ENCODE measurements around the gene NBPF12.
A peak's percentile ranks its signal among the peaks of the same experiment; 100 is the strongest.
"Not testable (repeated sequence)": the region's sequence is repeated elsewhere in the genome, so short reads cannot be mapped to it uniquely, and the experiment has no call there.

Gene NBPF12

GRCh38 chr1:146987502-146987901, 49.4 kb downstream of the NBPF12 start:
- not testable (repeated sequence) for ATAC-seq (ENCODE audit: insufficient read depth, low read depth); H4K20me1 ChIP-seq (ENCODE audit: insufficient read depth, low read length); H3K79me2 ChIP-seq (ENCODE audit: insufficient read depth, low read length); H3K27me3 ChIP-seq (ENCODE audit: insufficient read depth, low read length, poor library complexity); H2AFZ ChIP-seq (ENCODE audit: low read depth, low read length); H3K4me1 ChIP-seq (ENCODE audit: insufficient read depth, low read length); DNase-seq; H3K4me2 ChIP-seq (ENCODE audit: insufficient read depth, low read length); H3K27ac ChIP-seq (ENCODE audit: low read length); H3K9me3 ChIP-seq (ENCODE audit: insufficient read depth, low read length, severe bottlenecking); H3K4me3 ChIP-seq (ENCODE audit: low read depth in 1 of 2, low read length in 2 of 2); H3K9ac ChIP-seq (ENCODE audit: low read depth, low read length)
- H3K36me3 ChIP-seq (ENCODE audit: insufficient read depth, low read length) = peaks cover 12% of the 10 kb centered on the region

- not testable (repeated sequence) for H3K4me2 ChIP-seq (ENCODE audit: insufficient read depth, low read length); H3K9me3 ChIP-seq (ENCODE audit: insufficient read depth, low read length, severe bottlenecking); H3K79me2 ChIP-seq (ENCODE audit: insufficient read depth, low read length); H3K4me3 ChIP-seq (ENCODE audit: low read depth in 1 of 2, low read length in 2 of 2); H2AFZ ChIP-seq (ENCODE audit: low read depth, low read length); H3K27me3 ChIP-seq (ENCODE audit: insufficient read depth, low read length, poor library complexity); DNase-seq; H3K4me1 ChIP-seq (ENCODE audit: insufficient read depth, low read length); H3K27ac ChIP-seq (ENCODE audit: low read length); H4K20me1 ChIP-seq (ENCODE audit: insufficient read depth, low read length); H3K9ac ChIP-seq (ENCODE audit: low read depth, low read length); ATAC-seq (ENCODE audit: insufficient read depth, low read depth)
- peaks cover 11% of the 10 kb centered on the region for H3K36me3 ChIP-seq (ENCODE audit: insufficient read depth, low read length)
Measured at GRCh38 chr1:146989455-146989854, 51.3 kb downstream of the NBPF12 start.

- H3K4me1 ChIP-seq (ENCODE audit: insufficient read depth, low read length); H3K27me3 ChIP-seq (ENCODE audit: insufficient read depth, low read length, poor library complexity); H3K36me3 ChIP-seq (ENCODE audit: insufficient read depth, low read length); H3K79me2 ChIP-seq (ENCODE audit: insufficient read depth, low read length); H3K4me3 ChIP-seq (ENCODE audit: low read depth in 1 of 2, low read length in 2 of 2); DNase-seq; H3K9ac ChIP-seq (ENCODE audit: low read depth, low read length); H2AFZ ChIP-seq (ENCODE audit: low read depth, low read length); ATAC-seq (ENCODE audit: insufficient read depth, low read depth); H3K9me3 ChIP-seq (ENCODE audit: insufficient read depth, low read length, severe bottlenecking); H4K20me1 ChIP-seq (ENCODE audit: insufficient read depth, low read length); H3K27ac ChIP-seq (ENCODE audit: low read length); H3K4me2 ChIP-seq (ENCODE audit: insufficient read depth, low read length): not testable (repeated sequence)
Measured at GRCh38 chr1:147008495-147008894, 70.4 kb downstream of the NBPF12 start.

- H2AFZ ChIP-seq (ENCODE audit: low read depth, low read length); H4K20me1 ChIP-seq (ENCODE audit: insufficient read depth, low read length); H3K9me3 ChIP-seq (ENCODE audit: insufficient read depth, low read length, severe bottlenecking); DNase-seq; H3K9ac ChIP-seq (ENCODE audit: low read depth, low read length); H3K4me1 ChIP-seq (ENCODE audit: insufficient read depth, low read length); H3K79me2 ChIP-seq (ENCODE audit: insufficient read depth, low read length); H3K27ac ChIP-seq (ENCODE audit: low read length); H3K27me3 ChIP-seq (ENCODE audit: insufficient read depth, low read length, poor library complexity); H3K4me2 ChIP-seq (ENCODE audit: insufficient read depth, low read length); H3K36me3 ChIP-seq (ENCODE audit: insufficient read depth, low read length); H3K4me3 ChIP-seq (ENCODE audit: low read depth in 1 of 2, low read length in 2 of 2); ATAC-seq (ENCODE audit: insufficient read depth, low read depth): not testable (repeated sequence)
Measured at GRCh38 chr1:147026975-147027374, 88.9 kb downstream of the NBPF12 start.

- H3K4me3 ChIP-seq (ENCODE audit: low read depth in 1 of 2, low read length in 2 of 2); H3K27ac ChIP-seq (ENCODE audit: low read length); ATAC-seq (ENCODE audit: insufficient read depth, low read depth); H3K4me2 ChIP-seq (ENCODE audit: insufficient read depth, low read length); H3K36me3 ChIP-seq (ENCODE audit: insufficient read depth, low read length); H3K79me2 ChIP-seq (ENCODE audit: insufficient read depth, low read length); H3K4me1 ChIP-seq (ENCODE audit: insufficient read depth, low read length); DNase-seq; H4K20me1 ChIP-seq (ENCODE audit: insufficient read depth, low read length); H3K9ac ChIP-seq (ENCODE audit: low read depth, low read length); H3K9me3 ChIP-seq (ENCODE audit: insufficient read depth, low read length, severe bottlenecking); H2AFZ ChIP-seq (ENCODE audit: low read depth, low read length); H3K27me3 ChIP-seq (ENCODE audit: insufficient read depth, low read length, poor library complexity): not testable (repeated sequence)
Measured at GRCh38 chr1:147030066-147030653, 92.0 kb downstream of the NBPF12 start.

- H3K9ac ChIP-seq (ENCODE audit: low read depth, low read length) = no peak overlapping the region
- no peaks in the 10 kb centered on the region for H3K79me2 ChIP-seq (ENCODE audit: insufficient read depth, low read length)
- peaks cover 8% of the 10 kb centered on the region for H3K4me1 ChIP-seq (ENCODE audit: insufficient read depth, low read length)
- TF ChIP-seq CTCF (IDR thresholded peaks at IDR 0.05; ENCODE audit: borderline replicate concordance, extremely low read depth, low read length, poor library complexity, severe bottlenecking) = no peak
- no peaks in the 10 kb centered on the region for H3K36me3 ChIP-seq (ENCODE audit: insufficient read depth, low read length)
- no peak overlapping the region for H3K4me3 ChIP-seq (ENCODE audit: low read depth in 1 of 2, low read length in 2 of 2)
- H3K27me3 ChIP-seq (ENCODE audit: insufficient read depth, low read length, poor library complexity) = no peaks in the 10 kb centered on the region
- no peak overlapping the region for H3K27ac ChIP-seq (ENCODE audit: low read length)
- H3K4me2 ChIP-seq (ENCODE audit: insufficient read depth, low read length) = no peak overlapping the region
- H2AFZ ChIP-seq (ENCODE audit: low read depth, low read length) = no peak overlapping the region
- no peaks in the 10 kb centered on the region for H3K9me3 ChIP-seq (ENCODE audit: insufficient read depth, low read length, severe bottlenecking)
- ATAC-seq (ENCODE audit: insufficient read depth, low read depth) (no peak), DNase-seq (no peak)
- no peaks in the 10 kb centered on the region for H4K20me1 ChIP-seq (ENCODE audit: insufficient read depth, low read length)
Measured at GRCh38 chr1:147039916-147040315, 101.8 kb downstream of the NBPF12 start.

- H3K4me2 ChIP-seq (ENCODE audit: insufficient read depth, low read length); H3K27me3 ChIP-seq (ENCODE audit: insufficient read depth, low read length, poor library complexity); H2AFZ ChIP-seq (ENCODE audit: low read depth, low read length); H3K4me3 ChIP-seq (ENCODE audit: low read depth in 1 of 2, low read length in 2 of 2); H3K79me2 ChIP-seq (ENCODE audit: insufficient read depth, low read length); H3K9ac ChIP-seq (ENCODE audit: low read depth, low read length); H3K9me3 ChIP-seq (ENCODE audit: insufficient read depth, low read length, severe bottlenecking); H3K27ac ChIP-seq (ENCODE audit: low read length); H4K20me1 ChIP-seq (ENCODE audit: insufficient read depth, low read length); H3K36me3 ChIP-seq (ENCODE audit: insufficient read depth, low read length); DNase-seq; ATAC-seq (ENCODE audit: insufficient read depth, low read depth): not testable (repeated sequence)
- peaks cover 38% of the 10 kb centered on the region for H3K4me1 ChIP-seq (ENCODE audit: insufficient read depth, low read length)
Measured at GRCh38 chr1:147042891-147043290, 104.8 kb downstream of the NBPF12 start.

GRCh38 chr1:147044511-147044910, 106.4 kb downstream of the NBPF12 start:
- not testable (repeated sequence) for ATAC-seq (ENCODE audit: insufficient read depth, low read depth); H2AFZ ChIP-seq (ENCODE audit: low read depth, low read length); DNase-seq; H3K27me3 ChIP-seq (ENCODE audit: insufficient read depth, low read length, poor library complexity); H3K9ac ChIP-seq (ENCODE audit: low read depth, low read length); H3K79me2 ChIP-seq (ENCODE audit: insufficient read depth, low read length); H4K20me1 ChIP-seq (ENCODE audit: insufficient read depth, low read length); H3K9me3 ChIP-seq (ENCODE audit: insufficient read depth, low read length, severe bottlenecking); H3K4me2 ChIP-seq (ENCODE audit: insufficient read depth, low read length); H3K36me3 ChIP-seq (ENCODE audit: insufficient read depth, low read length); H3K4me3 ChIP-seq (ENCODE audit: low read depth in 1 of 2, low read length in 2 of 2)
- peak overlapping the region; percentile 62; the same call in 1 of the 2 replicates for H3K27ac ChIP-seq (ENCODE audit: low read length)
- H3K4me1 ChIP-seq (ENCODE audit: insufficient read depth, low read length) = peaks cover 40% of the 10 kb centered on the region

Data from DND-41 (cell line).